ENCODE results near the gene SYT17.

GRCh38 chr16:19177111-19177739 lies 9.2 kb downstream of the SYT17 start:
- TF ChIP-seq, protein P1, sequence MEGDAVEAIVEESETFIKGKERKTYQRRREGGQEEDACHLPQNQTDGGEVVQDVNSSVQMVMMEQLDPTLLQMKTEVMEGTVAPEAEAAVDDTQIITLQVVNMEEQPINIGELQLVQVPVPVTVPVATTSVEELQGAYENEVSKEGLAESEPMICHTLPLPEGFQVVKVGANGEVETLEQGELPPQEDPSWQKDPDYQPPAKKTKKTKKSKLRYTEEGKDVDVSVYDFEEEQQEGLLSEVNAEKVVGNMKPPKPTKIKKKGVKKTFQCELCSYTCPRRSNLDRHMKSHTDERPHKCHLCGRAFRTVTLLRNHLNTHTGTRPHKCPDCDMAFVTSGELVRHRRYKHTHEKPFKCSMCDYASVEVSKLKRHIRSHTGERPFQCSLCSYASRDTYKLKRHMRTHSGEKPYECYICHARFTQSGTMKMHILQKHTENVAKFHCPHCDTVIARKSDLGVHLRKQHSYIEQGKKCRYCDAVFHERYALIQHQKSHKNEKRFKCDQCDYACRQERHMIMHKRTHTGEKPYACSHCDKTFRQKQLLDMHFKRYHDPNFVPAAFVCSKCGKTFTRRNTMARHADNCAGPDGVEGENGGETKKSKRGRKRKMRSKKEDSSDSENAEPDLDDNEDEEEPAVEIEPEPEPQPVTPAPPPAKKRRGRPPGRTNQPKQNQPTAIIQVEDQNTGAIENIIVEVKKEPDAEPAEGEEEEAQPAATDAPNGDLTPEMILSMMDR (IDR thresholded peaks at IDR 0.05): no peak
- no peak for TF ChIP-seq POLR2AphosphoS5 (IDR thresholded peaks at IDR 0.05)
- no peak for TF ChIP-seq POLR2A (IDR thresholded peaks at IDR 0.05)
